ENCODE measurements around the gene ZNF697.

DNA sequence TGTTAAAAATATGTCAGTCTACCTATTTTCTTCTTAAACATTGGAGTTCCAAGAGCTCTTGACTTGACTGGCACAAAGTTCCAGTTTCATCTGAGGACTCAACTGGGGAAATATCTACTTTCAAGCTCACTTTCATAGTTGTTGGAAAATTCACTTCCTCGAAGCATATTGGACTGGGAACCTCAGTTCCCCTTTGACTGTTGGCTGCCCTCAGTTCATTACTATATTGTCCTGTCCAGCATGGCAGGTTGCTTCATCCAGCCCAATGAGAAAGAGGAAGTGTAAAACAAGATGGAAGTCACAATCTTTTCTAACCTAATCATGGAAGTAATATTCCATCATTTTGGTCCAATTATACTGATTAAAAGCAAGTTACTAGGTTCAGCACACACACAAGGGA lies 54.3 kb downstream of the ZNF697 start:
- no peak for TF ChIP-seq POLR2A (IDR thresholded peaks at IDR 0.05)
- TF ChIP-seq, protein P1, sequence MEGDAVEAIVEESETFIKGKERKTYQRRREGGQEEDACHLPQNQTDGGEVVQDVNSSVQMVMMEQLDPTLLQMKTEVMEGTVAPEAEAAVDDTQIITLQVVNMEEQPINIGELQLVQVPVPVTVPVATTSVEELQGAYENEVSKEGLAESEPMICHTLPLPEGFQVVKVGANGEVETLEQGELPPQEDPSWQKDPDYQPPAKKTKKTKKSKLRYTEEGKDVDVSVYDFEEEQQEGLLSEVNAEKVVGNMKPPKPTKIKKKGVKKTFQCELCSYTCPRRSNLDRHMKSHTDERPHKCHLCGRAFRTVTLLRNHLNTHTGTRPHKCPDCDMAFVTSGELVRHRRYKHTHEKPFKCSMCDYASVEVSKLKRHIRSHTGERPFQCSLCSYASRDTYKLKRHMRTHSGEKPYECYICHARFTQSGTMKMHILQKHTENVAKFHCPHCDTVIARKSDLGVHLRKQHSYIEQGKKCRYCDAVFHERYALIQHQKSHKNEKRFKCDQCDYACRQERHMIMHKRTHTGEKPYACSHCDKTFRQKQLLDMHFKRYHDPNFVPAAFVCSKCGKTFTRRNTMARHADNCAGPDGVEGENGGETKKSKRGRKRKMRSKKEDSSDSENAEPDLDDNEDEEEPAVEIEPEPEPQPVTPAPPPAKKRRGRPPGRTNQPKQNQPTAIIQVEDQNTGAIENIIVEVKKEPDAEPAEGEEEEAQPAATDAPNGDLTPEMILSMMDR (IDR thresholded peaks at IDR 0.05): no peak
- no peak for TF ChIP-seq POLR2AphosphoS5 (IDR thresholded peaks at IDR 0.05)

Measured in prostate gland (tissue), 2 donors.